ENCODE measurements around the gene VASN.

The VASN gene

GRCh38 chr16:4426021-4426684 lies 54.5 kb downstream of the VASN start:
- peak; percentile 31 for DNase-seq (ENCODE audit: low read depth)

- no peak for DNase-seq (ENCODE audit: low read depth)
These were observed 55.2 kb downstream of the VASN start for GRCh38 chr16:4426722-4427372.

DNA sequence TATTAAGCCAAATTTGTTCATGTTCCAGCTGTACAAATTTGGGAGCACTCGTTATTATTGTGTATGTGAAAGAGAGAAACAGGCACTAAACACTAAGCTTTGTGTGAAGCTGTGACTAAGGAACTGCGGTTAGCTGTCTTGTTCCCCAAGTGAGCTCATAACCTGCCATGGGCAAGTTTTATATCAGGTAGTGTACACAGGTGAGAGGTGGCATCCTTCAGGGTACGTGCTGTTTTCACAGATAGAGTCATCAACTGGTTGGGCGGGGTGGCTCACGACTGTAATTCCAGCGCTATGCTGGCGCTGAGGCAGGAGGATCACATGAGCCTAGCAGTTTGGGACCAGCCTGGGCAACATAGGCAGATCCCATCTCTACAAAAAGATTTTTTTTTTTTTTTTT lies 56.9 kb downstream of the VASN start:
- no peak for DNase-seq (ENCODE audit: low read depth)

DNA sequence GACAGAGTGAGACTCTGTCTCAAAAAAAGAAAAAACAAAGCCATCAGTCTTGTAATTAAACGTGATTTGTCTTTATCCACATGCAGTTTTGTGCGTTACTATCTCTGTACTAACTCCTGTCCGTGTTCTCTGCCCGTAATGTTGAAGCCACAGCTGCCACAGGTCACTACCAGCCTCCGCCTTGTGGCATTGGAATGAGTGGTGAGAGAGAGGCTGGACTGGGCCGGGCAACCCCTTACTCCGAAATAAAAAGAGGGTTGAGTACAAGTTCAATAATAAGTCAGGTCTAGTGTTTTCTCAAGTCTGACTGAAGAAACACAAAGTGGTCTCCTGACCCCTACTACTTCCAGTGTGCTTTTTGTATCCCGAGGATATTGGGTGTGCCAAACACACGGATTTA lies 59.4 kb downstream of the VASN start:
- DNase-seq (ENCODE audit: low read depth), result no peak

All from stimulated activated CD4-positive, alpha-beta T cell treated with anti-CD3 and anti-CD28 coated beads, Interleukin-2, amount 100 ng/mL, for 4 hours (primary cell).